A673 (cell line): ENCODE measurements around the gene VCAN.

Source experiments
- EZH2 ChIP-seq: fragments of 200-600 bp; sonication (generic); IDR thresholded peaks from 2 replicates; pipeline ENCODE4 v1.6.1; 2017; ENCODE audit warnings: borderline replicate concordance, low read depth, mild to moderate bottlenecking, mixed read lengths, antibody characterized with exemption, low read length; ENCODE audit not compliant: poor library complexity, severe bottlenecking
- TF ChIP-seq, protein P1 (sequence below): fragments of 300-800, 200-600 bp; sonication (generic); conservative IDR thresholded peaks from 2 replicates; pipeline ENCODE4 v1.5.1; 2017; ENCODE audit warnings: low read depth, mild to moderate bottlenecking, antibody characterized with exemption, low read length, moderate library complexity, mixed read lengths

DNA sequence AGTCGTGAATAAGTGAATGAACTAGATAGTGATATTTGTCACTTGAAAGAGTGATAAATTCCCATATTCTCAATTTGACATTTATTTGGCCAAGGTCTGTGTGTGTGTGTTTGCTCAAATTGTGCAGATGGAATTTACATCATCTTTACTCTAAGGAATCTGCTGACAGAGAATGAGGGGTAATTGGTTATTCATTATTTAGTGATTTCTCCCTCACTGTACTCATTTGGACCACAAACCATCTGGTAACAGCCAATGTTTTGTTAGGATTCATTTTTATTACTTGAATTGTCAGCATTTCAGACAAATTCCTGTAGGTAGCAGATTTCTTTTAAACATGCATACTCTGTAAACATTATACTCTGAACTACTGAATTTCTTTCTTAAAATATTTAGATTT, 15.6 kb downstream of the VCAN start:
- TF ChIP-seq EZH2: no peak
- TF ChIP-seq, protein P1, sequence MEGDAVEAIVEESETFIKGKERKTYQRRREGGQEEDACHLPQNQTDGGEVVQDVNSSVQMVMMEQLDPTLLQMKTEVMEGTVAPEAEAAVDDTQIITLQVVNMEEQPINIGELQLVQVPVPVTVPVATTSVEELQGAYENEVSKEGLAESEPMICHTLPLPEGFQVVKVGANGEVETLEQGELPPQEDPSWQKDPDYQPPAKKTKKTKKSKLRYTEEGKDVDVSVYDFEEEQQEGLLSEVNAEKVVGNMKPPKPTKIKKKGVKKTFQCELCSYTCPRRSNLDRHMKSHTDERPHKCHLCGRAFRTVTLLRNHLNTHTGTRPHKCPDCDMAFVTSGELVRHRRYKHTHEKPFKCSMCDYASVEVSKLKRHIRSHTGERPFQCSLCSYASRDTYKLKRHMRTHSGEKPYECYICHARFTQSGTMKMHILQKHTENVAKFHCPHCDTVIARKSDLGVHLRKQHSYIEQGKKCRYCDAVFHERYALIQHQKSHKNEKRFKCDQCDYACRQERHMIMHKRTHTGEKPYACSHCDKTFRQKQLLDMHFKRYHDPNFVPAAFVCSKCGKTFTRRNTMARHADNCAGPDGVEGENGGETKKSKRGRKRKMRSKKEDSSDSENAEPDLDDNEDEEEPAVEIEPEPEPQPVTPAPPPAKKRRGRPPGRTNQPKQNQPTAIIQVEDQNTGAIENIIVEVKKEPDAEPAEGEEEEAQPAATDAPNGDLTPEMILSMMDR: no peak
